GM19238 (cell line): ENCODE data around the gene F12.
"Not testable (repeated sequence)": the region's sequence is repeated elsewhere in the genome, so short reads cannot be mapped to it uniquely, and the experiment has no call there.

ENCODE experiments used
- DNase-seq: peaks from one replicate; pipeline ENCODE4 v3.0.0; 2011; ENCODE audit warnings: low spot score; ENCODE audit not compliant: insufficient read length

The F12 gene

GRCh38 chr5:177417081-177417480 lies 7.7 kb upstream of the F12 start:
- not testable (repeated sequence) for DNase-seq

- no peak for DNase-seq
These were observed 5.1 kb upstream of the F12 start for GRCh38 chr5:177414481-177414880.

GRCh38 chr5:177412603-177413233 lies 3.4 kb upstream of the F12 start:
- DNase-seq, result no peak

- no peak for DNase-seq
These were observed 1.2 kb upstream of the F12 start for GRCh38 chr5:177410575-177410974.

GRCh38 chr5:177405805-177406204 lies 3.6 kb downstream of the F12 start:
- no peak for DNase-seq

- no peak for DNase-seq
These were observed 4.1 kb downstream of the F12 start for GRCh38 chr5:177405312-177405711.

- DNase-seq, result no peak
These were observed 4.7 kb downstream of the F12 start for GRCh38 chr5:177404641-177405179.

GRCh38 chr5:177403792-177404640 lies 5.3 kb downstream of the F12 start:
- DNase-seq, result peak; percentile 93

GRCh38 chr5:177403102-177403791 lies 6.1 kb downstream of the F12 start:
- peak; percentile 52 for DNase-seq

GRCh38 chr5:177402271-177403043 lies 6.9 kb downstream of the F12 start:
- DNase-seq, result peak; percentile 64

- DNase-seq, result no peak
These were observed 9.1 kb downstream of the F12 start, which contains the start of gene PFN3 for GRCh38 chr5:177399997-177400868. TSS of gene PFN3 (minus strand) at chr5:177400661. CDS start at chr5:177400576, 85 bp downstream.

- DNase-seq, result no peak
These were observed 11.4 kb downstream of the F12 start for GRCh38 chr5:177397875-177398390.

GRCh38 chr5:177396807-177397206 lies 12.6 kb downstream of the F12 start:
- DNase-seq, result no peak

GRCh38 chr5:177396078-177396477 lies 13.3 kb downstream of the F12 start:
- DNase-seq, result no peak

GRCh38 chr5:177393990-177394389 lies 15.4 kb downstream of the F12 start:
- no peak for DNase-seq

GRCh38 chr5:177393206-177393765 lies 16.1 kb downstream of the F12 start:
- no peak for DNase-seq

GRCh38 chr5:177392765-177393164 lies 16.6 kb downstream of the F12 start:
- DNase-seq, result no peak

GRCh38 chr5:177390363-177391300 lies 18.7 kb downstream of the F12 start:
- peak; percentile 95 for DNase-seq
